NB4 (cell line): ENCODE results near the gene FBXO11.

Experiments used
- CTCF ChIP-seq: IDR thresholded peaks from one replicate; pipeline ENCODE4 v1.5.1; 2012; ENCODE audit warnings: low read depth, low read length
- MYC ChIP-seq: IDR thresholded peaks from 2 replicates; pipeline ENCODE4 v1.6.1; 2011; ENCODE audit warnings: low read depth, low read length
- POLR2A ChIP-seq: IDR thresholded peaks from 2 replicates; pipeline ENCODE4 v1.6.1; 2011; ENCODE audit warnings: mild to moderate bottlenecking; ENCODE audit not compliant: insufficient read length; ENCODE audit errors: extremely low read depth
- TF ChIP-seq, protein P1 (sequence below): IDR thresholded peaks from 2 replicates; pipeline ENCODE4 v1.6.1; 2011; ENCODE audit warnings: low read depth, low read length

DNA sequence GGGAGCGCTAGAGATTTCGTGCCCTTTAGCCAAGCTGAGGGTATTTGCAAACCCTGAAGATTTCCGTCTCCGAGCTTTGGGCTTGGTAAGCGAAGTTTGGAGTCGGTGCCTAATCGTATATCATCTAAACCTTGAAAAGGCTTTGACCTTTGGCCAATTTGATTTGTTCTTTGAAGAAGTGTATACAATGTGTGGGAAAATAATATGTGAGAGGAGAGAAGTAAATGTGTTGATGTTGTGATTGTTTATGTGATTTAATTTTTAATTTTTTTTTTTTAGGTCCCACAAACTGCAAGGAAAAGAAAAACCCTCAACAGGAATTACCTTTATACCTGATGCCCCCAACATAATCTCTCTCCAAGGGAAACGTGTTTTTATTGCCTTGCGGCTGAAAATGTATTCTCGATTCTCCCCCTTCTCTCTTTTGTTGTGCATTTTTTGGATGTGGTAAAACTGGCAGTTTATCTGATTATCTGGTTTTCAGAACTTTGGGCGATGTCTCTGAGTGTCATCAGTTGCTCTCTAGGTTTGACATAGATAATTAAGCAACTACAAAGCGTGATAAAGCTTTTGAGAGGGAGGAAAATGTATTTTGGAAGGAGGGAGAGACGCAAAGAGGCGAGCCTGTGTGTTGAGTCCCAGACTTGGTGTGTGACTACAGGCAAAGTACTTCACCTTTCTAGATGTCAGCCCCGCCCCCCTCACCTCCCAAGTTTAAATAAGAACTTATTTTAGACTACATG lies 912 bp upstream of the FBXO11 start:
- TF ChIP-seq POLR2A (no peak), CTCF (peak; percentile 56), MYC (no peak; the same call in 1 of the 2 replicates)
- TF ChIP-seq, protein P1, sequence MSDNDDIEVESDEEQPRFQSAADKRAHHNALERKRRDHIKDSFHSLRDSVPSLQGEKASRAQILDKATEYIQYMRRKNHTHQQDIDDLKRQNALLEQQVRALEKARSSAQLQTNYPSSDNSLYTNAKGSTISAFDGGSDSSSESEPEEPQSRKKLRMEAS = no peak
